Stimulated activated CD4-positive, alpha-beta T cell treated with anti-CD3 and anti-CD28 coated beads, Interleukin-12 subunit alpha, Interleukin-12 subunit beta, amount 100 ng/mL, for 48 hours (primary cell): ENCODE data around the gene SAP30L.

Source experiments
- DNase-seq, 3 donors: peaks; one replicate each; pipeline ENCODE4 v3.0.0-alpha.2; 2020; ENCODE audit warnings: low read depth in 2 of 3, low spot score in 1 of 3

Gene SAP30L

GRCh38 chr5:154445422-154446194 is at the start of gene SAP30L:
Gene SAP30L, plus strand, starts transcription at chr5:154445997. Its CDS starts 608 bp downstream, at chr5:154446605.
- DNase-seq: peak; percentile 89 to 94 (median 94)

GRCh38 chr5:154396128-154396527 is 49.7 kb upstream of the SAP30L start:
- no peak for DNase-seq

GRCh38 chr5:154397652-154398406 is 48.0 kb upstream of the SAP30L start:
- DNase-seq: no peak

GRCh38 chr5:154400678-154401077 is 45.1 kb upstream of the SAP30L start:
- DNase-seq: no peak

- no peak for DNase-seq
Measured at GRCh38 chr5:154401355-154401754, 44.4 kb upstream of the SAP30L start.

- DNase-seq: no peak
Measured at GRCh38 chr5:154401931-154402330, 43.9 kb upstream of the SAP30L start.

- DNase-seq: no peak
Measured at GRCh38 chr5:154402611-154403010, 43.2 kb upstream of the SAP30L start.

- no peak for DNase-seq
Measured at GRCh38 chr5:154403234-154403633, 42.6 kb upstream of the SAP30L start.

GRCh38 chr5:154403776-154404387 is 41.9 kb upstream of the SAP30L start:
- no peak for DNase-seq

- DNase-seq: peak; percentile 65 to 70 (median 68)
Measured at GRCh38 chr5:154405078-154405792, 40.6 kb upstream of the SAP30L start.

GRCh38 chr5:154406231-154406630 is 39.6 kb upstream of the SAP30L start:
- no peak for DNase-seq

- no peak for DNase-seq
Measured at GRCh38 chr5:154406826-154407225, 39.0 kb upstream of the SAP30L start.

- no peak for DNase-seq
Measured at GRCh38 chr5:154408811-154409210, 37.0 kb upstream of the SAP30L start.

- DNase-seq: no peak
Measured at GRCh38 chr5:154409230-154409840, 36.5 kb upstream of the SAP30L start.

- no peak for DNase-seq
Measured at GRCh38 chr5:154410008-154410407, 35.8 kb upstream of the SAP30L start.

GRCh38 chr5:154410786-154411185 is 35.0 kb upstream of the SAP30L start:
- DNase-seq: no peak

GRCh38 chr5:154411338-154411737 is 34.5 kb upstream of the SAP30L start:
- DNase-seq: no peak

- DNase-seq: no peak
Measured at GRCh38 chr5:154412316-154412715, 33.5 kb upstream of the SAP30L start.

- no peak for DNase-seq
Measured at GRCh38 chr5:154412925-154413324, 32.9 kb upstream of the SAP30L start.

GRCh38 chr5:154415114-154415513 is 30.7 kb upstream of the SAP30L start:
- DNase-seq: no peak

- DNase-seq: no peak
Measured at GRCh38 chr5:154418344-154418820, 27.4 kb upstream of the SAP30L start.
